ENCODE results near the gene RUNX1.

RUNX1 gene

GRCh38 chr21:34822168-34822567 lies 226.9 kb downstream of the RUNX1 start:
- H3K4me3 ChIP-seq (ENCODE audit: low read depth, low read length), result no peak overlapping the region
- no peaks in the 10 kb centered on the region for H3K36me3 ChIP-seq
- no peaks in the 10 kb centered on the region for H3K9me3 ChIP-seq
- no peaks in the 10 kb centered on the region for H3K27me3 ChIP-seq
- H3K4me1 ChIP-seq, result no peaks in the 10 kb centered on the region
- no peak for TF ChIP-seq CTCF (IDR thresholded peaks at IDR 0.05; ENCODE audit: low read depth, low read length)
- no peak for DNase-seq

GRCh38 chr21:34821717-34822116 lies 227.4 kb downstream of the RUNX1 start:
- no peaks in the 10 kb centered on the region for H3K36me3 ChIP-seq

GRCh38 chr21:34820051-34820450 lies 229.1 kb downstream of the RUNX1 start:
- no peaks in the 10 kb centered on the region for H3K4me1 ChIP-seq
- DNase-seq, result no peak
- no peaks in the 10 kb centered on the region for H3K9me3 ChIP-seq
- TF ChIP-seq CTCF (IDR thresholded peaks at IDR 0.05; ENCODE audit: low read depth, low read length), result no peak
- no peaks in the 10 kb centered on the region for H3K27me3 ChIP-seq
- no peaks in the 10 kb centered on the region for H3K36me3 ChIP-seq
- no peak overlapping the region for H3K4me3 ChIP-seq (ENCODE audit: low read depth, low read length)

More at GRCh38 chr21:34821717-34822116, 227.4 kb downstream of the RUNX1 start:
- H3K4me1 ChIP-seq, result no peaks in the 10 kb centered on the region
- no peaks in the 10 kb centered on the region for H3K27me3 ChIP-seq
- H3K4me3 ChIP-seq (ENCODE audit: low read depth, low read length), result no peak overlapping the region
- no peak for DNase-seq
- TF ChIP-seq CTCF (IDR thresholded peaks at IDR 0.05; ENCODE audit: low read depth, low read length), result no peak
- H3K9me3 ChIP-seq, result no peaks in the 10 kb centered on the region

- Histone ChIP-seq H3K9me3 (no peaks in the 10 kb centered on the region), H3K4me3 (ENCODE audit: low read depth, low read length) (no peak overlapping the region), H3K4me1 (no peaks in the 10 kb centered on the region), H3K36me3 (no peaks in the 10 kb centered on the region), H3K27me3 (no peaks in the 10 kb centered on the region)
- no peak for DNase-seq
- TF ChIP-seq CTCF (IDR thresholded peaks at IDR 0.05; ENCODE audit: low read depth, low read length), result no peak
These were observed 229.6 kb downstream of the RUNX1 start for GRCh38 chr21:34819357-34819999.

- no peak for TF ChIP-seq CTCF (IDR thresholded peaks at IDR 0.05; ENCODE audit: low read depth, low read length)
- DNase-seq, result no peak
- no peaks in the 10 kb centered on the region for H3K36me3 ChIP-seq
These were observed 230.4 kb downstream of the RUNX1 start for GRCh38 chr21:34818662-34819158.

GRCh38 chr21:34817821-34818661 lies 231.1 kb downstream of the RUNX1 start:
- H3K4me3 ChIP-seq (ENCODE audit: low read depth, low read length), result no peak overlapping the region
- TF ChIP-seq CTCF (IDR thresholded peaks at IDR 0.05; ENCODE audit: low read depth, low read length), result no peak
- DNase-seq, result no peak
- H3K4me1 ChIP-seq, result no peaks in the 10 kb centered on the region
- no peaks in the 10 kb centered on the region for H3K9me3 ChIP-seq
- H3K27me3 ChIP-seq, result 0 out of 2 replicates have a peak, but pooled peaks cover 2% of the 10 kb centered on the region
- H3K36me3 ChIP-seq, result no peaks in the 10 kb centered on the region

More at GRCh38 chr21:34818662-34819158, 230.4 kb downstream of the RUNX1 start:
- no peak overlapping the region for H3K4me3 ChIP-seq (ENCODE audit: low read depth, low read length)
- no peaks in the 10 kb centered on the region for H3K9me3 ChIP-seq
- no peaks in the 10 kb centered on the region for H3K4me1 ChIP-seq
- no peaks in the 10 kb centered on the region for H3K27me3 ChIP-seq
